ENCODE data around the gene FTO. TPM values are rescaled to one million over a fixed set of nuclear protein-coding genes. Genes with fewer than 3 reads are reported as not detected.
A peak's percentile ranks its signal among the peaks of the same experiment; 100 is the strongest.

Gene FTO
- total and polyA plus RNA-seq, 2 of the 13 experiments (the other 11 are each of a cell fraction or from before 2014, with no cell fraction given): 41.6 to 55.8 TPM

DNA sequence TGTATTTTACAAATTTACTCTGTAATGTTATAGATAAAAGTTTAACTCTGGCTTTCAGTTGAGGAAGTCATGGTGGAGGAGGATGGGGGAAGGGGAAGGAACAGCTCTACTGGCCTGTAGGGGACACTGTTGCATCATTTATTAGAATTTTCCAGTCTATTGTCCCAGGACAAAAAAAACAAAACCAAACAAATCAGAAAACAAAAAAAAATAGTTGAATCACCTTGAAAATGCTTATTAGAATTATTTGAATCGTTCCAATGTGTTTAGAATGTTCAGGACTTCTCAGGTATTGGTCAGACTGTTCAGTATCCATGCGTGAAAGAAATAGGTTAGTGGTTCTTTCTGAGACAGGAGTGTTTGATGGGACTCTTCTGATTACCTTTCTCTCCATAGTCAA is 242.0 kb downstream of the FTO start (continued):
- TF ChIP-seq, protein P1, sequence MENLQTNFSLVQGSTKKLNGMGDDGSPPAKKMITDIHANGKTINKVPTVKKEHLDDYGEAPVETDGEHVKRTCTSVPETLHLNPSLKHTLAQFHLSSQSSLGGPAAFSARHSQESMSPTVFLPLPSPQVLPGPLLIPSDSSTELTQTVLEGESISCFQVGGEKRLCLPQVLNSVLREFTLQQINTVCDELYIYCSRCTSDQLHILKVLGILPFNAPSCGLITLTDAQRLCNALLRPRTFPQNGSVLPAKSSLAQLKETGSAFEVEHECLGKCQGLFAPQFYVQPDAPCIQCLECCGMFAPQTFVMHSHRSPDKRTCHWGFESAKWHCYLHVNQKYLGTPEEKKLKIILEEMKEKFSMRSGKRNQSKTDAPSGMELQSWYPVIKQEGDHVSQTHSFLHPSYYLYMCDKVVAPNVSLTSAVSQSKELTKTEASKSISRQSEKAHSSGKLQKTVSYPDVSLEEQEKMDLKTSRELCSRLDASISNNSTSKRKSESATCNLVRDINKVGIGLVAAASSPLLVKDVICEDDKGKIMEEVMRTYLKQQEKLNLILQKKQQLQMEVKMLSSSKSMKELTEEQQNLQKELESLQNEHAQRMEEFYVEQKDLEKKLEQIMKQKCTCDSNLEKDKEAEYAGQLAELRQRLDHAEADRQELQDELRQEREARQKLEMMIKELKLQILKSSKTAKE (CRISPR knock-in tag; IDR thresholded peaks at IDR 0.05; ENCODE audit: borderline replicate concordance): no peak
- TF ChIP-seq HNF4G (IDR thresholded peaks at IDR 0.05; ENCODE audit: borderline replicate concordance, low read depth, low read length) (no peak), HNF4G (CRISPR knock-in tag; IDR thresholded peaks at IDR 0.05; ENCODE audit: borderline replicate concordance, low read depth) (no peak), DPF2 (CRISPR knock-in tag; IDR thresholded peaks at IDR 0.05; ENCODE audit: borderline replicate concordance, low read depth) (no peak), NFYB (CRISPR knock-in tag; IDR thresholded peaks at IDR 0.05) (no peak), ZNF331 (CRISPR knock-in tag; IDR thresholded peaks at IDR 0.05) (no peak), SOX13 (IDR thresholded peaks at IDR 0.05) (no peak), SOX13 (CRISPR knock-in tag; conservative IDR thresholded peaks at IDR 0.05 in 1 of 2, IDR thresholded peaks at IDR 0.05 in 1 of 2) (peak in 1 of 2 experiments; percentile 64; a peak in 2 of 4 replicates), IKZF1 (IDR thresholded peaks at IDR 0.05) (no peak), ZNF501 (CRISPR knock-in tag; IDR thresholded peaks at IDR 0.05) (no peak), SIX1 (CRISPR knock-in tag; IDR thresholded peaks at IDR 0.05; ENCODE audit: borderline replicate concordance) (no peak), EP300 (IDR thresholded peaks at IDR 0.05; ENCODE audit: low read depth in 2 of 2, low read length in 2 of 2) (peak in 1 of 2 experiments; percentile 14; a peak in 1 of 4 replicates), EP300 (CRISPR knock-in tag; IDR thresholded peaks at IDR 0.05; ENCODE audit: borderline replicate concordance) (no peak), ZNF670 (CRISPR knock-in tag; IDR thresholded peaks at IDR 0.05; ENCODE audit: borderline replicate concordance) (no peak), ZSCAN12 (CRISPR knock-in tag; IDR thresholded peaks at IDR 0.05) (no peak), MED1 (CRISPR knock-in tag; IDR thresholded peaks at IDR 0.05) (peak; percentile 38; the same call in 1 of the 2 replicates), GTF2F1 (IDR thresholded peaks at IDR 0.05; ENCODE audit: low read length) (no peak), FOXM1 (CRISPR knock-in tag; IDR thresholded peaks at IDR 0.05) (no peak), FOXA3 (CRISPR knock-in tag; IDR thresholded peaks at IDR 0.05) (peak; percentile 44; the same call in 1 of the 2 replicates)
- TF ChIP-seq, protein P2, sequence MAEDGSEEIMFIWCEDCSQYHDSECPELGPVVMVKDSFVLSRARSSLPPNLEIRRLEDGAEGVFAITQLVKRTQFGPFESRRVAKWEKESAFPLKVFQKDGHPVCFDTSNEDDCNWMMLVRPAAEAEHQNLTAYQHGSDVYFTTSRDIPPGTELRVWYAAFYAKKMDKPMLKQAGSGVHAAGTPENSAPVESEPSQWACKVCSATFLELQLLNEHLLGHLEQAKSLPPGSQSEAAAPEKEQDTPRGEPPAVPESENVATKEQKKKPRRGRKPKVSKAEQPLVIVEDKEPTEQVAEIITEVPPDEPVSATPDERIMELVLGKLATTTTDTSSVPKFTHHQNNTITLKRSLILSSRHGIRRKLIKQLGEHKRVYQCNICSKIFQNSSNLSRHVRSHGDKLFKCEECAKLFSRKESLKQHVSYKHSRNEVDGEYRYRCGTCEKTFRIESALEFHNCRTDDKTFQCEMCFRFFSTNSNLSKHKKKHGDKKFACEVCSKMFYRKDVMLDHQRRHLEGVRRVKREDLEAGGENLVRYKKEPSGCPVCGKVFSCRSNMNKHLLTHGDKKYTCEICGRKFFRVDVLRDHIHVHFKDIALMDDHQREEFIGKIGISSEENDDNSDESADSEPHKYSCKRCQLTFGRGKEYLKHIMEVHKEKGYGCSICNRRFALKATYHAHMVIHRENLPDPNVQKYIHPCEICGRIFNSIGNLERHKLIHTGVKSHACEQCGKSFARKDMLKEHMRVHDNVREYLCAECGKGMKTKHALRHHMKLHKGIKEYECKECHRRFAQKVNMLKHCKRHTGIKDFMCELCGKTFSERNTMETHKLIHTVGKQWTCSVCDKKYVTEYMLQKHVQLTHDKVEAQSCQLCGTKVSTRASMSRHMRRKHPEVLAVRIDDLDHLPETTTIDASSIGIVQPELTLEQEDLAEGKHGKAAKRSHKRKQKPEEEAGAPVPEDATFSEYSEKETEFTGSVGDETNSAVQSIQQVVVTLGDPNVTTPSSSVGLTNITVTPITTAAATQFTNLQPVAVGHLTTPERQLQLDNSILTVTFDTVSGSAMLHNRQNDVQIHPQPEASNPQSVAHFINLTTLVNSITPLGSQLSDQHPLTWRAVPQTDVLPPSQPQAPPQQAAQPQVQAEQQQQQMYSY (CRISPR knock-in tag; IDR thresholded peaks at IDR 0.05): no peak
- TF ChIP-seq, protein P3, sequence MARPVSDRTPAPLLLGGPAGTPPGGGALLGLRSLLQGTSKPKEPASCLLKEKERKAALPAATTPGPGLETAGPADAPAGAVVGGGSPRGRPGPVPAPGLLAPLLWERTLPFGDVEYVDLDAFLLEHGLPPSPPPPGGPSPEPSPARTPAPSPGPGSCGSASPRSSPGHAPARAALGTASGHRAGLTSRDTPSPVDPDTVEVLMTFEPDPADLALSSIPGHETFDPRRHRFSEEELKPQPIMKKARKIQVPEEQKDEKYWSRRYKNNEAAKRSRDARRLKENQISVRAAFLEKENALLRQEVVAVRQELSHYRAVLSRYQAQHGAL (CRISPR knock-in tag; IDR thresholded peaks at IDR 0.05; ENCODE audit: not compliant biosample characterization): no peak
- TF ChIP-seq, protein P4, sequence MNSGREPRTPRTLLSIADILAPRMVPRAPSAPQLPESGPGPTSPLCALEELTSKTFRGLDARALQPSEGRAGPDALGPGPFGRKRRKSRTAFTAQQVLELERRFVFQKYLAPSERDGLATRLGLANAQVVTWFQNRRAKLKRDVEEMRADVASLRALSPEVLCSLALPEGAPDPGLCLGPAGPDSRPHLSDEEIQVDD (CRISPR knock-in tag; IDR thresholded peaks at IDR 0.05; ENCODE audit: borderline replicate concordance): no peak
